Vagina (tissue), 2 donors: Measurements from ENCODE around the gene CISH.

ENCODE experiments used
- CTCF ChIP-seq, 3 experiments: fragments of 450-650 bp in 2 of 3; fragments of 200-600 bp in 1 of 3; sonication (generic) in 1 of 3; IDR thresholded peaks; one replicate each; pipeline ENCODE4 v1.5.1; 2017 to 2019; ENCODE audit warnings: antibody characterized with exemption in 3 of 3, mild to moderate bottlenecking in 2 of 3, moderate library complexity in 2 of 3
- POLR2A ChIP-seq, 2 donors: fragments of 450-650 bp; IDR thresholded peaks; one replicate each; pipeline ENCODE4 v1.6.1; 2017; ENCODE audit warnings: antibody characterized with exemption in 2 of 2, mild to moderate bottlenecking in 2 of 2, moderate library complexity in 2 of 2
- POLR2AphosphoS5 ChIP-seq, 2 donors: sonication (generic); formaldehyde crosslinking; IDR thresholded peaks; one replicate each; pipeline ENCODE4 v1.9.0; 2017; ENCODE audit warnings: antibody characterized with exemption in 2 of 2, mild to moderate bottlenecking in 2 of 2, low read depth in 1 of 2; ENCODE audit not compliant: insufficient read depth in 1 of 2

- TF ChIP-seq CTCF (IDR thresholded peaks at IDR 0.05) (no peak), POLR2A (IDR thresholded peaks at IDR 0.05) (no peak), POLR2AphosphoS5 (IDR thresholded peaks at IDR 0.05; ENCODE audit: insufficient read depth in 1 of 2, low read depth in 1 of 2) (no peak)
These were observed 17.3 kb downstream of the CISH start for GRCh38 chr3:50594253-50594785.
